HG03571 (cell line): ENCODE measurements around the gene FAM170B.

Source experiments
- ATAC-seq: cut with Tn5 transposase; IDR thresholded peaks from one replicate; pipeline ENCODE4 v1.9.1; 2021; ENCODE audit not compliant: unreplicated experiment

FAM170B gene

DNA sequence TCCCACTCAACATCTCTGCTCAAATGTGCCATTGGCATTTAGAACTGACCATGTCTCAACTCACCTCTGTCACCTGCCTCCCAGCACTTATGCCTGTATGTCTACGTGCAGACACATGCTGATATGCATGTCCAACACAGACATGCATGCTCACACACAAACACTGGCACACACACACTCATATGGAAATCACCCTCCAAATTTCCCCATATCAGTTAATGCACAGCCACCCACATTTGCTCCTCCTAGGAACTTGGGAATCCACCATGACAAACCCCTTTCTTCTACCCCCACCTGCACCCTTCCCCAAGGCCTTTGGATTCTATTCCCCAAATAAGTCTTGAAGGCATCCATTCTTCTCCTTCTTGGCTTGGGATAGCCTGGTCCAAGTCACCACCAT is 4.4 kb downstream of the FAM170B start:
- no peak for ATAC-seq

GRCh38 chr10:49128854-49129253 is 5.0 kb downstream of the FAM170B start:
- ATAC-seq, result no peak

- no peak for ATAC-seq
Measured at GRCh38 chr10:49123981-49124950, 9.6 kb downstream of the FAM170B start.

- no peak for ATAC-seq
Measured at GRCh38 chr10:49120911-49121310, 12.9 kb downstream of the FAM170B start.

GRCh38 chr10:49119746-49120145 is 14.1 kb downstream of the FAM170B start:
- ATAC-seq, result no peak

- no peak for ATAC-seq
Measured at GRCh38 chr10:49118430-49119074, 15.3 kb downstream of the FAM170B start.

- no peak for ATAC-seq
Measured at GRCh38 chr10:49117376-49118070, 16.3 kb downstream of the FAM170B start.

GRCh38 chr10:49116509-49117375 is 17.1 kb downstream of the FAM170B start:
- ATAC-seq, result no peak

GRCh38 chr10:49115796-49116508 is 17.9 kb downstream of the FAM170B start:
- no peak for ATAC-seq

GRCh38 chr10:49115015-49115795 is 18.6 kb downstream of the FAM170B start, which contains the start of gene VSTM4:
Gene VSTM4 (minus strand): TSS chr10:49115522. CDS start chr10:49115485, 37 bp downstream.
- no peak for ATAC-seq

GRCh38 chr10:49114718-49115014 is 19.2 kb downstream of the FAM170B start:
- no peak for ATAC-seq

DNA sequence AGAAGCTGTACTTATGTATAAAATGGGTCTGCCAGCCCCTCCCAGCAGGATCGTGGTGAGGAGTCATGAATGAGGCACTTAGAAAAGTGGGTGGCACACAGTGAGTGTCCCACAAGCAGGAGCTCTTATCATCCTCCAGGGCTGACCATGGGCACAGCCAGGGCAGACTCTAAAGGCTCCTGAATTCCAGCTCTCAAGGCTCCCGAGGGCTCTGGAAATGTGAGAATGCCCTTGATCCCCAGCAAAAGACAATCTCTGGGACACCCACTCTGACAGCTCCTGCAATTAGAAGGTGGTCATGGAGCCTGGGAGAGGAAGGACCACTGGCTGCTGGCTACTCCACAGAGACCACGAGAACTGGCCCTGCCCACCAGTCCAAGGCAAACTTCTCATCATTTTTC is 20.1 kb downstream of the FAM170B start:
- ATAC-seq, result no peak

DNA sequence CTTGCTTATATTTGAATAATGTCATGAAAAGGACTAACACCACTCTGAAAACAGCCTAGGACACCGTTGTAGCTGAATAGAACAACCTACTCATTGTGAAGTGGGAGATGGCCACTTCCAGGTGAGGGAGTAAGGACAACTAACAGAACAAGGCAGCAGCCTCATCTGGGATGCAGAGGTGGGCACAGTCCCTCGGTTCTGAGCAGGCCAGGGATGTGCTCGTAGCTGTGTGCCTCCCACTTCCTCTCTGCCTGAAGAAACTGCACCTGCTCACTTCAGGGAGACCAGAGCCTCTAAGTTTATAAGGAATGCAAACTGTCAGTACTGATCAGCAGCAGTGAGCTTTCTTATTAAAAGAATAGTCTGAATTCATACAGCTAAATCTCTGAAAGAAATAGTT is 21.0 kb downstream of the FAM170B start:
- ATAC-seq, result no peak

- no peak for ATAC-seq
Measured at GRCh38 chr10:49112098-49112497, 21.7 kb downstream of the FAM170B start.

- ATAC-seq, result no peak
Measured at GRCh38 chr10:49111320-49111698, 22.5 kb downstream of the FAM170B start.

GRCh38 chr10:49110684-49111319 is 23.0 kb downstream of the FAM170B start:
- no peak for ATAC-seq

DNA sequence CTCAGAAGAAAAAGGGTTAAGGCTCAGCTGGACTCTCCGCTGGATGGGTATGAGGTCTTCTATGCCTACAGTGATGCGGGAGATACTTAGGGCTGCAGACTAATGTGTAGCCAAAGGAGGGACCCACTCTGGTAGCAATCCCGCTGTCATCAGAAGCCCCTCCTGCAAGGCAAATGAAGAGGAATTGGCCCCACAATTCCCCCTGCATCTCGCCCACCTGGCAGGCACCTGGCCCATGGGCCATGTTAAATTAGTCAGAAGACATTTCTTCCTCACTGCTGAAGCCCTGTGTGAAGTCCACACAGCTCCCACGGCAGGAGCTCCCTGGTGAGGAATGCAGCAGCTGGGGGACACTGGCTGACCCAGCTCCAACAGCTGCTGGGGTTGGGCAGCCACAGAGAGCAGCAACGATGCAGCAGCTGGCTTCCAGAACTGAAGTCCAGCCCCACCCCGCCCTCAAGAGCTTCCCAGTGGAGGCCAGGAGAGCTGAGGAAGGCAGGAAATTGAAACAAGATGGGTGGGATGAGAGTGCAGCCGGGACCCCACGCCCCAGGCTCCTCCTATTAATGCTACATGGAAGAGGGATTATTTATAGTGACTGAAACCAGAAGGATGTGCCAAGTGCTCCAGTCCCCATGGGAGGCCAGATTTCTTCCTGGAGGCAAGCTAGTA is 24.0 kb downstream of the FAM170B start:
- ATAC-seq, result no peak

DNA sequence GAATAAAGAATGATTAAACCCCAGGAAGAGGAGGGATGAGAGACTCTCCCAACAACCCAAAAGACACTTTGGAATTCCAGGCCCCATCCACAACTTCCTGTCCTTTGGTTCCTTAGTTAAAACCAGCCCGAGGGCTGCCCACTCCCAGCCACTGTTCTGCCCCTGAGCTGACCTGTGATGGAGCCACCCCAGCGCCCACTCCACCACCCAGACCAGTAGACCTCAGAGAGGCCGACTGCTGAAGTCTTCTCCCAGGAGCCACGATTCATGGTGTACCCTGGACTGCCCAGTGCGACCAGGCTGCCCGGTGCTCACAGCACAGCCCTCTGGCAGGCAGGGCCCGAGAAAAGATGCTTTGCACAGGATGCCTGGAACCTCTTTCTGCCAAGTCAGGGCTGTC is 25.2 kb downstream of the FAM170B start:
- no peak for ATAC-seq
